ENCODE data around the gene THOP1. TPM values are rescaled to one million over a fixed set of nuclear protein-coding genes. Genes with fewer than 3 reads are reported as not detected.

Gene THOP1
- total RNA-seq, 1 experiment from 2014 or later: 143 TPM

GRCh38 chr19:2820112-2820702 is 34.9 kb downstream of the THOP1 start:
- CTCF ChIA-PET: no interaction called here
- Histone ChIP-seq H3K4me3 (ENCODE audit: low read depth in 2 of 2, low read length in 2 of 2) (peak overlapping the region; percentile 59 to 63), H3K27ac (ENCODE audit: low read length) (peak overlapping the region; percentile 39), H3K4me1 (ENCODE audit: control insufficient read depth, insufficient read depth, low read length) (no peaks in the 10 kb centered on the region), H3K36me3 (ENCODE audit: control insufficient read depth, insufficient read depth, low read length) (no peaks in the 10 kb centered on the region), H3K27me3 (ENCODE audit: control insufficient read depth, insufficient read depth, low read length) (no peaks in the 10 kb centered on the region), H3K9me3 (ENCODE audit: control insufficient read depth, insufficient read depth, low read depth, low read length) (no peaks in the 10 kb centered on the region)
- POLR2A ChIA-PET: no interaction called here
- intact Hi-C loops (cut with micrococcal nuclease; ENCODE audit: unreplicated experiment): no loop called here
- ATAC-seq (peak; percentile 49), DNase-seq (ENCODE audit: low read depth, low spot score) (no peak)
- BruUV-seq (replicated peaks): no TSS peak
- in situ Hi-C loops (cut with HindIII; ENCODE audit: low pct_unique_long_range_greater_than_20kb, low sequenced_read_pairs): no loop called here
- TF ChIP-seq TCF7L2 (IDR thresholded peaks at IDR 0.05; ENCODE audit: low read depth, low read length): no peak
- TF ChIP-seq CTCF (IDR thresholded peaks at IDR 0.05): no peak
- no peak for TF ChIP-seq REST (IDR thresholded peaks at IDR 0.05; ENCODE audit: insufficient read depth in 1 of 2, low read depth in 2 of 2, low read length in 1 of 2)
- no peak for TF ChIP-seq SIN3A (IDR thresholded peaks at IDR 0.05; ENCODE audit: borderline replicate concordance, insufficient read depth, low read depth, low read length)
- no peak for TF ChIP-seq POLR2AphosphoS5 (IDR thresholded peaks at IDR 0.05; ENCODE audit: low read depth, low read length)

- DNase-seq (ENCODE audit: low read depth, low spot score): no peak
- POLR2A ChIA-PET: interaction anchor here (0.6 kb wide), 2 partner anchors 25 to 330 kb away, joined by 3 to 4 read pairs; no protein-coding TSS in a partner anchor
- Histone ChIP-seq H3K27me3 (ENCODE audit: control insufficient read depth, insufficient read depth, low read length) (no peaks in the 10 kb centered on the region), H3K27ac (ENCODE audit: low read length) (no peak overlapping the region), H3K9me3 (ENCODE audit: control insufficient read depth, insufficient read depth, low read depth, low read length) (no peaks in the 10 kb centered on the region; the same call in 1 of the 2 replicates), H3K4me1 (ENCODE audit: control insufficient read depth, insufficient read depth, low read length) (no peaks in the 10 kb centered on the region), H3K4me3 (ENCODE audit: low read depth in 2 of 2, low read length in 2 of 2) (no peak overlapping the region), H3K36me3 (ENCODE audit: control insufficient read depth, insufficient read depth, low read length) (no peaks in the 10 kb centered on the region)
- TF ChIP-seq POLR2AphosphoS5 (IDR thresholded peaks at IDR 0.05; ENCODE audit: low read depth, low read length) (no peak), CTCF (IDR thresholded peaks at IDR 0.05) (no peak), SIN3A (IDR thresholded peaks at IDR 0.05; ENCODE audit: borderline replicate concordance, insufficient read depth, low read depth, low read length) (no peak), TCF7L2 (IDR thresholded peaks at IDR 0.05; ENCODE audit: low read depth, low read length) (no peak), REST (IDR thresholded peaks at IDR 0.05; ENCODE audit: insufficient read depth in 1 of 2, low read depth in 2 of 2, low read length in 1 of 2) (no peak)
- intact Hi-C loops (cut with micrococcal nuclease; ENCODE audit: unreplicated experiment): no loop called here
- in situ Hi-C loops (cut with HindIII; ENCODE audit: low pct_unique_long_range_greater_than_20kb, low sequenced_read_pairs): no loop called here
- CTCF ChIA-PET: interaction anchor here (0.6 to 1.1 kb wide), 2 partner anchors 18 to 50 kb away, joined by 3 read pairs; partner anchors contain the start of gene ZNF555
- BruUV-seq (replicated peaks): no TSS peak
- no peak for ATAC-seq
These were observed 37.5 kb downstream of the THOP1 start for GRCh38 chr19:2822846-2823245.

Data from Panc1 (cell line).